Amniotic stem cell (primary cell): ENCODE measurements around the gene DUSP28.
"Not testable (repeated sequence)": the region's sequence is repeated elsewhere in the genome, so short reads cannot be mapped to it uniquely, and the experiment has no call there.

Experiments used
- DNase-seq: peaks from one replicate; lab custom pipeline; 2025; lab: John Stamatoyannopoulos, UW

DUSP28 gene, protein sequence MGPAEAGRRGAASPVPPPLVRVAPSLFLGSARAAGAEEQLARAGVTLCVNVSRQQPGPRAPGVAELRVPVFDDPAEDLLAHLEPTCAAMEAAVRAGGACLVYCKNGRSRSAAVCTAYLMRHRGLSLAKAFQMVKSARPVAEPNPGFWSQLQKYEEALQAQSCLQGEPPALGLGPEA

DNA sequence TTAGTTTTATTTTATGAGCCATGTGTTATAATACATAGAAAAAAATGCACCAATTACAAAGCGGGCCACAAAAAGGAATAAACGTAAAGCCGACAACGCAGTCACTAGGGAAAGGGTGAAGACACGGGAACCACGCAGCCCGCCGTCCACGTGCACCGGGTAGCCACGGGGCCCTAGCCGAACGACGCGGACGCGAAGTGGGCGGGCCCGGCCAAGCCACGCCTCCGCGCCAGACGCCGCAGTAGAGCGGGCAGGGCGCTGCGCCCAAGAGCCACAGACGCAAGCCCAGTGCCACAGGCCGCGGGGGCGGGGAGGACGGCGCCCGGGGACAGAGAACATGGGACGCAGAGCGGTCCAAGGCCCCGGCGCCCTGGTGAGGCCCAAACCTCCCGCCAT is at the start of gene DUSP28:
TSS of gene DUSP28 (plus strand) at position 274 of the 396 bp plus-strand sequence. CDS start 328 bp downstream, outside the sequence.
- peak; percentile 77 for DNase-seq

- no peak for DNase-seq
These were observed 49.5 kb upstream of the DUSP28 start for GRCh38 chr2:240510513-240511210.

GRCh38 chr2:240511351-240512108 is 48.6 kb upstream of the DUSP28 start:
- DNase-seq, result no peak

- no peak for DNase-seq
These were observed 48.1 kb upstream of the DUSP28 start for GRCh38 chr2:240512109-240512485.

GRCh38 chr2:240512666-240513535 is 47.3 kb upstream of the DUSP28 start:
- no peak for DNase-seq

DNA sequence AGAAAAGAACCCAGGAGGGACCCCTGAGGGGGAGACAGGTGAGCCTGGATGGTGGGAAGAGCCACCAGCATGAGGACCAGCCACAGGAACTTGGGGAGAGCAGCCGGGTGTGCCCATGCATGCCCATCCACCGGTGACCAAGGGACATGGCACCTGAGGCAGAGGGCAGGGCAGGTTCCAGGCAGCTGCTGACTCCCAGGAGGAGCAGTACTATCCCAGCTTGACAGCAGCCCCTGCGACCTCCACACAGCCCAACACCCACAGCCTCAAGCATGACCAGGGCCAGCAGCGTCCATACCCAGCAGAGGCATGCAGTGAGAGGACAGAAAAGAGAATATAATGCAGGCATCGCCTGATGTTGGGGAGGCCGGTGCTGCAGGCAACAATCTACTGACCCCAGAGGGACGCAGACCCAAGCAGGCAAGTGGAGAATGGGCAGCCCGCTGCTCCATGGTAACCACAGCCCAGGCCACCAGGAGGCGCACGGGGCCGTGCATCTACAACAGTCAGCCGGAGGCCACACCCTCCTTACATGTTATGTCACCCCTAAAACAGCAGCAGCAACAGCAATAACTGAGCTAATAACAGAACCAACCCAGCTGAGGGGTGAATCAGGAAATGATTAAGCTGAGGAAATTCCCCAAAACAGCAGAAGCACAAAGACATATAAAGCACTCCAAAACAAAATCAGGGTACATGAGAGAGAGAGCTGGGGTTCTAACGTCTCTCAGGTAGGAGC is 46.4 kb upstream of the DUSP28 start:
- peak; percentile 55 for DNase-seq

DNA sequence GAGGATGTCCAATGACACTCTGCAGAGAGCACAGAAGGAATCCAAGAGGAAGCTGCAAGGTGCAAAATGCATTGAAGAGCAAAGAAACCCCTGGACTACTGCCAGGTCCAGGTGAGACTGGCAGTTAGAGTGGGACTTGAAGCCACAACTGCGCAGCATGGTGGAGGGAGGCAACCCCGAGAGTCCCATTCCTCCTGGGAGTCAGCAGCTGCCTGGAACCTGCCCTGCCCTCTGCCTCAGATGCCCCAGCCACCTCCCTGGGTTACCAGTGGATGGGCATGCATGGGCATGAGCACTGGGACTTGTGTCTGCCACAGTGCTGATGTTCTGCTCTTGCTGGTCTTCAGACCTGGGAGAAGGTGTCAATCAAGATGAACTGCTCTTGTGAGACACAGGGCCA is 45.5 kb upstream of the DUSP28 start:
- DNase-seq, result no peak

DNA sequence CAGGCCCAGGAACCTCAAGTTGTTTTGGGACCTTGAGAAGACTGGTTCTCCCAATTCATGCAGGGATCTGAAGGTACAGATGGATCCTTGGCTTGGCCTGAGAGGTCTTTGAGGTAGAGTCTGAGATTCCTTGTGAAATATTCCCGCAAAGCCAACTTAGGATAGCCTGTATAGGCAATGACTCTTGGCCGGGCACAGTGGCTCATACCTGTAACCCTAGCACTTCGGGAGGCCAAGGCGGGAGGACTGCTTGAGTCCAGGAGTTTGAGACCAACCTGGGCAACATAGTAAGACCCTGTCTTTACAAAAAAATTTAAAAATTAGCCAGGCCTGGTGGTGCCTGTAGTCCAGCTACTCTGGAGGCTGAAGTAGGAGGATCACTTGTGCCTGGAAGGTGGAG is 42.8 kb upstream of the DUSP28 start:
- no peak for DNase-seq

GRCh38 chr2:240518981-240519380 is 41.2 kb upstream of the DUSP28 start:
- no peak for DNase-seq

- peak; percentile 25 for DNase-seq
These were observed 40.6 kb upstream of the DUSP28 start for GRCh38 chr2:240519396-240520129.

DNA sequence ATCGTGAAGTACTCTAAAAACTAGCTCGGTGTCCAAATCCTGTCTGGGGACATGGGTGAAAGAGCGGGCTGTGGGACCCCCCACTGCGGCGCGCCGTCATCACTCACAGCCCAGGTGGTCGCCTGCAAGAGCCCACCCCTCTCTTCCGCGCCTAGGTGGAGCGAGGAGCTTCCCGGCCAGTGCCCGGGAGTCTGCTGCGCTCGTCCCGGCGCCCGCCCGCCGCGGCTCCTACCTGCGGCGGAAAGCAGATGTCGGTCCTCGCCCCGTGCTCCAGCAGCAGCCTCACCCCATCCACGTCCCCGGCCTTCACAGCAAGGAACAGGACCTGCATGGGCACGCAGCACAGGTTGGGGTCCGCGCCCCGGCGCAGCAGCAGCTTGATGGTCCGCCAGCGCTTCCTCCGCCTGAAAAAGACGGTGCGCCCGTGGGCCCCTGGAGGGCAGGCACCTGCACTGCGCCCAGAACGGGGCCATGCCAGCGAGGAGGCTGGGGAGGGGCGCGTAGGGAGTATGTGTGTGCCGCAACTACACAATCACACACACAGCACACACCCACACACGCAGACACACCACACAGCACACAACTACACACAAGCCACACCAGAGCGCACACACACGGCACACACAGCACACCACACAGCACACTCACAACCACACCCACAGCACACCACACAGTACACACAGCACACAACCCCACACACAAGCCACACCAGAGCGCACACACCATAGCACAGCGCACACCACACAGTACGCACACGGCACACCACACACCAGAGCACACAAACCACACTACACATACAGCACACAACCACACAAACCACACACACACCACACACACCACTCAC is 39.8 kb upstream of the DUSP28 start:
- DNase-seq, result no peak

DNA sequence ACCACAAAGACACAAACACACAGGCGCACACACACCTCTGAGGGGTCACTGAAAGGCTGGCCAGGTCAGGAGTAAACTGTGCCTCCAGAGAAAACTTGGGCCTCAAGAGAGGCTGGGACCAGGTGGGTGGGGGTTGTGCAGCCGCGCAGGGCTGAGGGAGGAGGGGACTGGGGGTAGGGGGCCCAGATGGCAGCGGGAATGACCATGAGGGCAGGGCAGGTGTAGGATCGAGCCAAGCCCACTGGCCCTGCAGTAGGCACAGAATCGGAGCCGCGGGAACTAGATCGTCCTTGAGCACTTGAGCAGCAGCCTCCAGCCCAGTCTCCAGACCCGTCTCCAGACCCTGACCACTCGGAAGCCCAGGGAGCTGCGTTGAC is 39.2 kb upstream of the DUSP28 start:
- DNase-seq, result no peak

DNA sequence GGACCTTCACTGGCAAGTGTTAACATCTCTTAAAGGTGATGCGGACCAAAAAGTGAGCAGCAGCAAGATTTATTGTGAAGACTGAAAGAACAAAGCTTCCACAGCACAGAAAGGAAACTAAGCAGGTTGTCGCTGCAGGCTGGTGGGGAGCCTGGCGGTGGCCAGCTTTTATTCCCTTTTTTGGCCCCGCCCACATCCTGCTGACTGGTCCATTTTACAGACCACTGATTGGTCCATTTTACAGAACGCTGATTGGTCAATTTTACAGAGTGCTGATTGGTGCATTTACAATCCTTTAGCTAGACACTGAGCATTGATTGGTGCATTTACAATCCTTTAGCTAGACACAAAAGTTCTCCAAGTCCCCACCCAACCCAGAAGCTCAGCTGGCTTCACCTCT is 38.3 kb upstream of the DUSP28 start:
- DNase-seq, result not testable (repeated sequence)

DNA sequence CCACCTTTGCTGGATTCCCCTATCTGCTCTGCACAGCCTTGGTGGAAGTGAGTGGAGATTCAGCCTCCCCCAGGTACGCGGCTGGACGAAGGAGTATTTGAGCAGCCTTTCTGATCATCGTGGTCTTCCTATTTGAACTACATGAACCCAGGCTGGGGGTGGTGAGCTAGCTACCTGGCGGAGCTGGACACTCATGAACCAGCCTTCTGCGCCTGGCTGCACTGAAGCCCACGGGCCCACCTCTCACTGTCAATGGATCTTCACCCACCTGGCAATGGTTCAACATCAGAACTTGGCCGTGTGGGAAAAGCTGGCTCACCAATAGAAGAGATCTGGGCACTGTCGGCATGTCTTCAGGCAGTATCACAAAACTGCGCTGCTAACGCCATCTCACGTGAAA is 37.8 kb upstream of the DUSP28 start:
- no peak for DNase-seq

DNA sequence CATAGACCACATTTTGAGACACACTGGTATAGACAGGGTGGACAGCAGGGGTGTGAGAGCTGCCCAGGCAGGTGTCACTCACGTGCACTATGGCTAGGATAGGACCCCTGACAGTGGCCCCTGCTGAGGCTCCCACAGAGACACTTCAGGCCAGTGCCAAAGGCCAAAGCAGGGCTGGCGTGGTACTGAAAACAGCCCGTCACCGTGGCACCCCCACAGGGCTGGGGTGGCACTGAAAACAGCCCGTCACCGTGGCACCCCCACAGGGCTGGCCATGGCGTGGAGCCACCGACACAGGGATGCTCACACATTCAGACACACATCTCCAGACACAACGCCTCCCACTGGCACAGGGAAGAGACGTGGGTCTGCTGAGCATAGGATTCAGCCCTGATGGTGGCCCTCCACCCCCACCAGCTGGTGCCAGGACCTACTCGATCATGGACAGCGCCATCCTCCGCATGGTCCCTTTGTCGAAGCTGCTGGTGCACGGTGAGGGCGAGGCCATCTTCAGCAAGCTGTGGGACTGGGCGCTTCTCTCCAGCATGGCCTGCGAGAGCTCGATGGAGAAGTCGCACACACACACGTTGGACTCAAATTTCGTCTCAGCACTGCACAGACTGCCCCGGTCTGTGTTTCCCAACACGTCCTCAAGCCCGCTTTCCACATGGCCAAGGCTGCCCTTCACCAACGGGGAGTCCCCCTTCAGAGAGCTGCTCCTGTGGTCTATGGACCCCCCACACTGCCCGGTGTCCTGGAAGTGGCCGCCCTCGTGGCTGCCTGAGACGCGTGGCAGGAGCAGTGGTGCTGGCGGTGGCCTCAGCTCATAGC is 36.5 kb upstream of the DUSP28 start:
- DNase-seq, result no peak

DNA sequence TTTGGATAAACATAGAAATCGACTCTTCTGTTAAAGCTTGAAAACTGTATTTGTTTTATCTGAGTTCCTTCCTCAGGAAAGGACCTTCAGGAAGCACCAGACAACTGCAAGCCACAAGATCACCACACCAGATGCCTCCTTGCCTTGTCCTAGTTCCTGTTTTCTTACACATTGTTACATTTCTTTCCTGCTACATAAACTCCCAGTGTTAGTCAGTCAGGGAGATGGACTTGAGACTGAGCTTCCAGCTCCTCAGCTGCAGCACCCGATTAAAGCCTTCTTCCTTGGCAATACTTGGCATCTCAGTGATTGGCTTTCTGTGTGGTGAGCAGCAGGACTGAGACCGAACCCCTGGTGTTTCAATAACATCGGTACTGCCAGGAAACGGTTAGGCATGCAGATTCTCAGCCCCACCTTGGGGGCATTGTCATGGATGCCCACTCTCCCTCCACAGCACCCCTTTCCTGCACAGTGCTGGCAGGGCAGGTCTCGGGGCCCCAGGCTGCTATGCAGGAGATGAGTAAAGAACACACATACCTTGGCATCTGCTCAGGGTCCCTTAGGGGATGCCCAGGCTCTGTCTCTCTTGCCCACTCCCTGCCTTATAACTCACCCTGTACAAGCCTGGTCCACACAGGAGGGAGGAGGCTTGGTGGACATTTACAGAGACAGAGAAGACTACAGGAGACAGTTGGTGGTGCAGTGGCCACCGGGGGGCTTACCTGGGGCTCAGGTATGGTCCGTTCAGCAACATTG is 35.0 kb upstream of the DUSP28 start:
- DNase-seq, result no peak

DNA sequence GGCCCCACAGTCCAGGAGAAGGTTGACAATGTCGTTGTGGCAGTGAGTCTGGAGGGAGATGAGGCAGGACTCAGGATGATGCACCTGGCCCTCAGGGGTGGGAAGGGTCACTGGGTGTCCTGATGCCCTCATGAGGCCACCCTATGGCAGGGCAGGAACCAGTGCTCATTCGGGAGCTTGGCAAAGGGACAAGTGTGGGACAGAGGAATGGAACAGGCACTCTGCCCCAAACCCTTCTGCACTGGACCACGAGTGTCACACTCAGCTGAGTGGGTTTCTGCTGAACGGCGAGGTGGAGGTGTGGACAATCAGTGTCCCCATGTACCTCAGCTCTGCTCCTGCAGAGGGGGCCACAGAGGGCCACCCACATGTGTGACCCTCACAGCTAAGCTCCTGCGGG is 34.4 kb upstream of the DUSP28 start:
- no peak for DNase-seq

- DNase-seq, result no peak
These were observed 33.6 kb upstream of the DUSP28 start for GRCh38 chr2:240526521-240526920.
